ENCODE results near the gene TBCD.

TBCD gene

GRCh38 chr17:82872591-82873520 is 121.0 kb downstream of the TBCD start:
- no peak for FAIRE-seq

- no peak for FAIRE-seq
These were observed 121.7 kb downstream of the TBCD start for GRCh38 chr17:82873521-82873920.

GRCh38 chr17:82874011-82874835 is 122.4 kb downstream of the TBCD start:
- no peak for FAIRE-seq

GRCh38 chr17:82875407-82875856 is 123.6 kb downstream of the TBCD start:
- FAIRE-seq = no peak

- FAIRE-seq = no peak
These were observed 124.3 kb downstream of the TBCD start for GRCh38 chr17:82876149-82876548.

GRCh38 chr17:82876602-82877379 is 124.9 kb downstream of the TBCD start:
- peak; percentile 72 for FAIRE-seq

- FAIRE-seq = no peak
These were observed 126.7 kb downstream of the TBCD start for GRCh38 chr17:82878527-82878926.

GRCh38 chr17:82879241-82879640 is 127.4 kb downstream of the TBCD start:
- FAIRE-seq = no peak

GRCh38 chr17:82880620-82881323 is 128.9 kb downstream of the TBCD start:
- FAIRE-seq = no peak

- FAIRE-seq = no peak
These were observed 129.5 kb downstream of the TBCD start for GRCh38 chr17:82881324-82881823.

- no peak for FAIRE-seq
These were observed 130.2 kb downstream of the TBCD start for GRCh38 chr17:82881900-82882714.

GRCh38 chr17:82882715-82883418 is 131.0 kb downstream of the TBCD start:
- FAIRE-seq = no peak

GRCh38 chr17:82883419-82884031 is 131.7 kb downstream of the TBCD start:
- no peak for FAIRE-seq

GRCh38 chr17:82884341-82884969 is 132.6 kb downstream of the TBCD start:
- FAIRE-seq = no peak

- FAIRE-seq = no peak
These were observed 133.1 kb downstream of the TBCD start for GRCh38 chr17:82884970-82885353.

GRCh38 chr17:82887255-82888164 is 135.6 kb downstream of the TBCD start:
- FAIRE-seq = no peak

GRCh38 chr17:82888583-82889495 is 137.0 kb downstream of the TBCD start:
- no peak for FAIRE-seq
